Right cardiac atrium (tissue), 5 donors: ENCODE data around the gene FRMD1. TPM values are rescaled to one million over a fixed set of nuclear protein-coding genes. Genes with fewer than 3 reads are reported as not detected.

Experiments used
- ATAC-seq, 2 donors: fragments of 200-7000 bp; cut with Tn5 transposase; one replicate each; pipeline versions ENCODE4 v1.8.0 to v1.9.1; 2020; ENCODE audit warnings: moderate library complexity in 2 of 2, mild to moderate bottlenecking in 1 of 2
- DNase-seq, 3 donors: peaks; one replicate each; pipeline ENCODE4 v3.0.0-alpha.2; 2020
- H3K27ac ChIP-seq: one replicate; pipeline ENCODE4 v1.5.1; 2013; ENCODE audit warnings: mild to moderate bottlenecking, low read length, control low read depth, moderate library complexity
- H3K27me3 ChIP-seq: one replicate; pipeline ENCODE4 v1.6.1; 2013; ENCODE audit not compliant: control insufficient read depth, insufficient read depth
- H3K4me1 ChIP-seq: one replicate; pipeline ENCODE4 v1.6.1; 2013; ENCODE audit warnings: low read length; ENCODE audit not compliant: control insufficient read depth, insufficient read depth
- H3K4me3 ChIP-seq: one replicate; pipeline ENCODE4 v1.5.1; 2013; ENCODE audit warnings: low read length, control low read depth
- H3K9me3 ChIP-seq: one replicate; pipeline ENCODE4 v1.6.1; 2013; ENCODE audit warnings: low read length; ENCODE audit not compliant: control insufficient read depth
- WGBS: extraction: QIAGEN DNeasy Blood & Tissue Kit; methylation state at CpG from one replicate; pipeline ENCODE4 v1.1.7; 2013; 5-methylcytosine and 5-hydroxymethylcytosine counted together
- intact Hi-C, 4 donors: fragments of 100-400 bp; cut with DNase I; formaldehyde crosslinking; loops; one replicate each; pipeline versions ENCODE4 v1.11.0 to v1.14.0; 2022 to 2023
- polyA plus RNA-seq: library from polyadenylated mRNA; stranded (reverse); fragments of 200-250 nt; gene quantifications from one replicate; pipeline ENCODE4 v1.2.3, GENCODE V29; 2013
- total RNA-seq, 4 donors: library from RNA; stranded (reverse); fragmentation: NEBNext Ultra II Directional; extraction: Animal tissue kit (Norgen Biotek cat#: 25700); gene quantifications; one replicate each; pipeline ENCODE4 v1.2.1, GENCODE V29; 2021
- donor health status: healthy with polysubstance abuse.
- donor health status: DM: no; HTN: yes; CAD: no.
- donor health status: DM: no; HTN: no; CAD: no.
- donor health status: DM: no; HTN: yes; CAD: no; lungs with severe emphysema.
- donor health status: DM: yes; HTN: yes; CAD: no.

FRMD1 gene
- total and polyA plus RNA-seq, 5 donors = 0.07 to 0.31 TPM; not detected in 3

- H3K4me3 ChIP-seq = no peak overlapping the region
- DNase-seq = peak in 2 of 3 donors; percentile 43 to 44
- WGBS = 94% methylated on average over 30 of the region's 30 CpGs
- no peaks in the 10 kb centered on the region for H3K27me3 ChIP-seq
- no peaks in the 10 kb centered on the region for H3K9me3 ChIP-seq
- ATAC-seq = no peak
- H3K4me1 ChIP-seq = peaks cover 7% of the 10 kb centered on the region
- intact Hi-C loops = no loop called here
- no peak overlapping the region for H3K27ac ChIP-seq
Measured at GRCh38 chr6:168058691-168059551, 20.1 kb downstream of the FRMD1 start.

DNA sequence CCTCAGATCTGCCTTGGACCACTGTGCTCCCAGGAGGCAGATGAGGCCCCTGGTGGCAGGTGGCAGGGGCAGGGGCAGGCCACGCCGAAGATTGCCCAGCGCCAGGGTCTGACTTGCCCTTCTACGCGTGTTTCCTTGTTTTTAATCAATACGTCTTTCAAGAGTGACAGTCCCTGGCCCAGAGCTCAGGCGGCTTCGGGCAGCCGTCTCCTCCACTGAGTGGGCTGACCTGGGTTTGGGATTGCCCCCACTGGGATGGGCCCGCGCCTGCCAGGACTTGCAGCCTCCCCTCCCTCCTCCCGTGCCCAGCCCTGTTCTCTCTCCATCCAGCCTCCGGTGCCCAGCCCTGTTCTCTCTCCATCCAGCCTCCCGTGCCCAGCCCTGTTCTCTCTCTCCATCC, 21.2 kb downstream of the FRMD1 start:
- DNase-seq = peak in 2 of 3 donors; percentile 33 to 44
- no peaks in the 10 kb centered on the region for H3K27me3 ChIP-seq
- no peak overlapping the region for H3K27ac ChIP-seq
- ATAC-seq = no peak
- intact Hi-C loops = no loop called here
- H3K9me3 ChIP-seq = no peaks in the 10 kb centered on the region
- H3K4me3 ChIP-seq = no peak overlapping the region
- WGBS = 98% methylated on average over 14 of the region's 14 CpGs
- H3K4me1 ChIP-seq = peaks cover 7% of the 10 kb centered on the region

DNA sequence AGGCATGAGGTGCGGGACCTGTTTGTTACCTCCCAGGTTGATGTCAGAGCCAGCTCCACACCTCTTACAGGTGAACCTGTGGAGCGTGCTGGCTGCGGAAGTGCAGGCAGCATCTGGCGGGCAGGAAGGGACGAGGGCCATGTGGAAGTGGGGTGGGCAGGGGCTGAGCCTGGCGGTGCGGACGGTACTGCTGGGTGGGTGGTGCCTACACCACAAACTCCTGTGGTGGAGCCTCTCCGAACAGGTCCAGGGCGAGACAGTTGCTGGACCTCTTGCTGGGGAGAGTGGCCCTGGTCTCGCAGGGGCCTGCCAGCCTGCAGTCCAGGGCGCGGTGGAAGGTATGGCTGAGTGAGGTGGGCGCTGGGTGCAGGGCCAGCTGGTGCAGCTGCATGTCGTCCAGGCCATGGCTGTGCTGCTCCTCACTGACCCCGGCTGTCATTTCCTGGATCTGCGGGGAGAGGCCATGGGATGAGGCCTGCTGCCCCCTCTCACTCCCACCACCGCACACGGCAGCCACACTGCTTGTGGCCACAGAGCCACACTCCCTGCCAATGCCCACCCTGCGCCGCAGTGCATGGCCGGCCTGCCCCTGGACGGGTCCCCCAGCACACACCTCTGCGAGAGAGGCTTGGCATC, 22.0 kb downstream of the FRMD1 start:
- Histone ChIP-seq H3K27ac (no peak overlapping the region), H3K27me3 (no peaks in the 10 kb centered on the region), H3K4me1 (peaks cover 7% of the 10 kb centered on the region), H3K4me3 (no peak overlapping the region), H3K9me3 (no peaks in the 10 kb centered on the region)
- no peak for ATAC-seq
- peak in 2 of 3 donors; percentile 33 for DNase-seq
- intact Hi-C loops = no loop called here
- 91% methylated on average over 24 of the region's 24 CpGs for WGBS

GRCh38 chr6:168055696-168056489, 23.1 kb downstream of the FRMD1 start:
- DNase-seq (peak in 2 of 3 donors; percentile 44 to 50), ATAC-seq (no peak)
- H3K4me3 ChIP-seq = no peak overlapping the region
- H3K27ac ChIP-seq = no peak overlapping the region
- H3K27me3 ChIP-seq = no peaks in the 10 kb centered on the region
- peaks cover 7% of the 10 kb centered on the region for H3K4me1 ChIP-seq
- intact Hi-C loops = no loop called here
- 93% methylated on average over 22 of the region's 22 CpGs for whole genome bisulfite sequencing
- no peaks in the 10 kb centered on the region for H3K9me3 ChIP-seq

DNA sequence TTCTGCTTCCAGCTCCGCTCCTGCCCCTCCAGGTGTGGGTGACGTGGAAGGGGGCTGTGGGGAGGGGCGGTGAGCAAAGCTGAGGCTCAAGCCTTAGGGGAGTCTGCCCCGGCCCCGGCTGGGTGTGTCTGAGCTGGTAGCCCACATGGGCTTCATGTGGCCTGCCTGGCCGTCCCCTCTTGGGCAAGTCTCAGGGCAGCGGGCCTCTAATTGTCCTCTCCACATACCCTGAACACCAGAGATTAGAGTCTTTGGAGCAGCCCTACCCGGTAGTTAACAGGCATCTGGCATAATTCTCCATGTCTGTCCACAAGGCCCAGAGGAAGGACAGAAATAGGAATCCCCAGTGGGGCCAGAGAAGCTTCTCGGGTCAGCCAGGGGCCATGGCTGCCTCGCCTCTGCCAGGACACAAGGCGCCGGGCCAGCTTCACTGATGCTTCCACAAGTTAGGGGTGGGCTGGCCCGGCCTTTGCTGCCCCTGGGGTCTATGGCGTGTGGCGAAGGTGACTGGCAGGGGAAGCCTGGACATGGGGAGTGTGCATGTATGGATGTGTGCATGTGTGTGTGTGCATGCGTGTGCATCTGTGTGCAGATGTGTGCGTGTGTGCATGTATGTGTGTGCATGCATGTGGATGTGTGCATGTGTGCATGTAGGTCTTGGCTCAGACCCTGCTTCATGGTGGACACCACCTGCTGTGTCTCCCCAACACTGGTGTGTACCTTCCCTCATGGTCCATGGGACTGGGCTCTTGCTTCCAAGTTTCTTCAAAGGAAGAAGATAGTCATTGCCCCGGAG, 24.0 kb downstream of the FRMD1 start:
- peak; percentile 63 to 66 for ATAC-seq
- Histone ChIP-seq H3K27me3 (no peaks in the 10 kb centered on the region), H3K27ac (no peak overlapping the region), H3K4me1 (peaks cover 7% of the 10 kb centered on the region), H3K4me3 (no peak overlapping the region), H3K9me3 (no peaks in the 10 kb centered on the region)
- WGBS = 34% methylated on average over 18 of the region's 18 CpGs
- peak; percentile 51 to 91 (median 85) for DNase-seq
- intact Hi-C loops = no loop called here

DNA sequence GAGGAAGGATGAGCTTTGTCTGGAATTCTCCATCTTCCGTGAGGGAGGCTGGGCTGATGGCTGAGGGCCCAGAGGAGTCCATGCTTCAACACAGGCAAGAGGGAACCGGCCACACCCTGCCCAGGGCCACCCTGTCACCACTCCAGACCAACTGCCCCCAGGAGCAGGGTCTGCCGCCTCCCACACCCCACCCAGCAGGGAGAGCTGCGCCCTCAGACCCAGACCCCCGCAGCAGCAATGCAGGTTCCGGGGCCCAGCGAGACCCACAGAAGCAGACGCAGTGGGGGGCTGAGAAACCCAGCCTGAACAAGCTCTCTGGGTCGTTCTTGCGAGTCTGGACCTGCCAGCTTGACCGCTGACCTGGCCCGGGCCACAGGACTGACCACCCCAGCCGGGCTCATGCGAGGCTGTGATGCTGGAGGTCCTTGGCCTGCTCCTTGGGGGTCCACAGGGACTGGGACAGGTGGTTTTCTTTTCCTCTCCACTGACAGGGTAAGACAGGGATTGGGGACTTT, 25.0 kb downstream of the FRMD1 start:
- Histone ChIP-seq H3K4me3 (no peak overlapping the region), H3K27me3 (no peaks in the 10 kb centered on the region), H3K4me1 (peaks cover 7% of the 10 kb centered on the region), H3K27ac (no peak overlapping the region), H3K9me3 (no peaks in the 10 kb centered on the region)
- intact Hi-C loops = no loop called here
- DNase-seq = peak in 2 of 3 donors; percentile 40 to 61
- no peak for ATAC-seq
- 92% methylated on average over 14 of the region's 14 CpGs for WGBS

- intact Hi-C loops = no loop called here
- H3K27ac ChIP-seq = no peak overlapping the region
Measured at GRCh38 chr6:168053086-168053956, 25.7 kb downstream of the FRMD1 start.

DNA sequence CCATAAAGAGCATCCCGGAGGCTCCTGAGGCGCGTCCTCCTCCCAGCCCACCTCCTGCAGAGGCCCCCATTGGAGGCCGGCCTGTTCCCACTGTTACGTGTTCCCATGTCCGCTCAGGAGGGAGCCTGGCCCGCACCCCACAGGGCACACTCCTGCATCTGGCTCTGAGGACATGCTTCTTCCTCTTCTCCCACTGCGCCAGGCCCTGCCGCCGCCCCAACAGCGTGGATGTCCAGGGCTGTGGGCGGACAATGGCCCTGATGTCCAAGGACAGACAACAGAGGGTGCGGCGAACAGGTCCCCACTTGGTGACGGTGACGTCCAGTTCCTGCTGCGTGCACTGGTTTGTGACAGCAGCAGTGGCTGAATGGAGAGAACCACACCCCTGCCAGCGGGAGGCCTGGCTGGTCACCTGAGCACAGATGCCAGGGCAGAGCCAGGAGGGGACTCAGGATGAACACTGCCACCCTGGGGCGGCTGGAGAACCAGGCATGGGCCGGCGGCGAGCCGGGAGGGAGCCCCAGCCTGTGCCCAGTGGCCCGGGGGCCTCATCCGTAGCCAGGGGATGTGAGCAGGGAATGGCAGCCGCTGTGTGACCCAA, 26.6 kb downstream of the FRMD1 start:
- 98% methylated on average over 26 of the region's 26 CpGs for WGBS

More at GRCh38 chr6:168053086-168053956, 25.7 kb downstream of the FRMD1 start:
- no peak overlapping the region for H3K4me3 ChIP-seq
- no peaks in the 10 kb centered on the region for H3K9me3 ChIP-seq
- no peaks in the 10 kb centered on the region for H3K27me3 ChIP-seq
- DNase-seq (peak in 2 of 3 donors; percentile 34 to 37), ATAC-seq (no peak)
- WGBS = 87% methylated on average over 38 of the region's 38 CpGs
- H3K4me1 ChIP-seq = peaks cover 7% of the 10 kb centered on the region

GRCh38 chr6:168051648-168052047, 27.4 kb downstream of the FRMD1 start:
- DNase-seq (peak in 2 of 3 donors; percentile 44 to 45), ATAC-seq (no peak)
- no peaks in the 10 kb centered on the region for H3K9me3 ChIP-seq
- H3K4me1 ChIP-seq = peaks cover 7% of the 10 kb centered on the region
- no peak overlapping the region for H3K4me3 ChIP-seq
- intact Hi-C loops = no loop called here
- 95% methylated on average over 9 of the region's 9 CpGs for WGBS
- no peaks in the 10 kb centered on the region for H3K27me3 ChIP-seq
- H3K27ac ChIP-seq = no peak overlapping the region

More for the DNA sequence above, 26.6 kb downstream of the FRMD1 start:
- intact Hi-C loops = no loop called here
- ATAC-seq (no peak), DNase-seq (peak in 2 of 3 donors; percentile 28)
- no peaks in the 10 kb centered on the region for H3K27me3 ChIP-seq
- H3K9me3 ChIP-seq = no peaks in the 10 kb centered on the region
- H3K4me3 ChIP-seq = no peak overlapping the region
- H3K4me1 ChIP-seq = peaks cover 7% of the 10 kb centered on the region
- no peak overlapping the region for H3K27ac ChIP-seq
